ENCODE results near the gene PRDM16. TPM values are rescaled to one million over a fixed set of nuclear protein-coding genes. Genes with fewer than 3 reads are reported as not detected.

PRDM16 gene
- total RNA-seq, 1 experiment from 2014 or later: 0.17 TPM

- Histone ChIP-seq H2BK5ac (ENCODE audit: insufficient read length, low read length) (no peak overlapping the region), H2BK12ac (ENCODE audit: insufficient read length, low read depth, low read length) (no peak overlapping the region), H3K9ac (ENCODE audit: extremely low read depth, insufficient read length, low read length) (no peak overlapping the region), H3K4me1 (ENCODE audit: insufficient read depth, low read length) (no peaks in the 10 kb centered on the region), H3K18ac (ENCODE audit: insufficient read length, low read depth, low read length) (no peak overlapping the region), H3T11ph (ENCODE audit: low read length) (no peak overlapping the region), H3K23me2 (ENCODE audit: insufficient read length, low read depth, low read length, poor library complexity, severe bottlenecking) (no peaks in the 10 kb centered on the region), H2BK15ac (ENCODE audit: low read depth, low read length) (no peak overlapping the region), H2BK120ac (ENCODE audit: low read depth, low read length, poor library complexity, severe bottlenecking) (no peak overlapping the region), H2AFZ (ENCODE audit: low read length) (no peak overlapping the region), H3K79me2 (ENCODE audit: insufficient read depth, low read length) (no peaks in the 10 kb centered on the region), H4K91ac (ENCODE audit: insufficient read length, low read depth, low read length) (no peak overlapping the region), H2AK5ac (ENCODE audit: insufficient read length, low read length) (no peak overlapping the region), H3K4me2 (ENCODE audit: insufficient read depth, insufficient read length, low read length) (no peak overlapping the region), H3K9me3 (ENCODE audit: control insufficient read depth, low read depth, low read length) (no peaks in the 10 kb centered on the region), H3K56ac (ENCODE audit: insufficient read length, low read depth, low read length) (no peak overlapping the region), H3K4ac (ENCODE audit: low read depth, low read length) (no peak overlapping the region), H4K8ac (replicated peaks; ENCODE audit: insufficient read length, low read depth, low read length) (no peak overlapping the region), H4K5ac (ENCODE audit: insufficient read length, low read depth, low read length) (no peak overlapping the region), H3K27me3 (ENCODE audit: insufficient read depth, low read length) (no peaks in the 10 kb centered on the region), H3K14ac (ENCODE audit: insufficient read depth, low read length) (no peak overlapping the region; the same call in 1 of the 2 replicates), H3K27ac (ENCODE audit: insufficient read length, low read depth, low read length) (no peak overlapping the region), H3K79me1 (ENCODE audit: insufficient read depth, low read depth, low read length, poor library complexity, severe bottlenecking) (no peaks in the 10 kb centered on the region), H2BK20ac (ENCODE audit: low read depth, low read length, poor library complexity, severe bottlenecking) (no peak overlapping the region), H4K20me1 (ENCODE audit: control insufficient read depth, insufficient read depth, insufficient read length) (no peaks in the 10 kb centered on the region), H3K23ac (ENCODE audit: insufficient read length, low read depth, low read length) (no peak overlapping the region)
- no peak for DNase-seq
- Mint-ChIP-seq H3K4me1 (peaks cover 8 to 22% of the 10 kb centered on the region in 2 experiments), H3K27me3 (ENCODE audit: low read depth) (no peaks in the 10 kb centered on the region; the same call in 1 of the 2 replicates), H3K36me3 (ENCODE audit: insufficient read depth in 1 of 3, low read depth in 3 of 3) (no peaks in the 10 kb centered on the region), H3K9me3 (no peaks in the 10 kb centered on the region; a peak in 1 of 5 replicates), H3K27ac (no peak overlapping the region), H3K4me3 (no peak overlapping the region)
- WGBS (ENCODE audit: extremely low coverage, insufficient read length, low lambda C conversion rate): no CpG with 5 or more reads among the region's 17 CpGs
- TF ChIP-seq, protein P1, sequence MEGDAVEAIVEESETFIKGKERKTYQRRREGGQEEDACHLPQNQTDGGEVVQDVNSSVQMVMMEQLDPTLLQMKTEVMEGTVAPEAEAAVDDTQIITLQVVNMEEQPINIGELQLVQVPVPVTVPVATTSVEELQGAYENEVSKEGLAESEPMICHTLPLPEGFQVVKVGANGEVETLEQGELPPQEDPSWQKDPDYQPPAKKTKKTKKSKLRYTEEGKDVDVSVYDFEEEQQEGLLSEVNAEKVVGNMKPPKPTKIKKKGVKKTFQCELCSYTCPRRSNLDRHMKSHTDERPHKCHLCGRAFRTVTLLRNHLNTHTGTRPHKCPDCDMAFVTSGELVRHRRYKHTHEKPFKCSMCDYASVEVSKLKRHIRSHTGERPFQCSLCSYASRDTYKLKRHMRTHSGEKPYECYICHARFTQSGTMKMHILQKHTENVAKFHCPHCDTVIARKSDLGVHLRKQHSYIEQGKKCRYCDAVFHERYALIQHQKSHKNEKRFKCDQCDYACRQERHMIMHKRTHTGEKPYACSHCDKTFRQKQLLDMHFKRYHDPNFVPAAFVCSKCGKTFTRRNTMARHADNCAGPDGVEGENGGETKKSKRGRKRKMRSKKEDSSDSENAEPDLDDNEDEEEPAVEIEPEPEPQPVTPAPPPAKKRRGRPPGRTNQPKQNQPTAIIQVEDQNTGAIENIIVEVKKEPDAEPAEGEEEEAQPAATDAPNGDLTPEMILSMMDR (conservative IDR thresholded peaks at IDR 0.05): 0 out of 3 replicates have a peak, but pooled peaks have one; percentile 2
Observed at GRCh38 chr1:3120140-3120539, 51.1 kb downstream of the PRDM16 start.

Measured in H9 (cell line).